Measurements from ENCODE around the gene ZNF764. TPM values are rescaled to one million over a fixed set of nuclear protein-coding genes. Genes with fewer than 3 reads are reported as not detected.
A peak's percentile ranks its signal among the peaks of the same experiment; 100 is the strongest.

ZNF764 gene
- total and polyA plus RNA-seq, 9 of the 15 experiments (the other 6 are each of a cell fraction or from before 2014, with no cell fraction given), result 0.69 to 10.1 (median 4.1) TPM

GRCh38 chr16:30585022-30585399, 26.8 kb upstream of the ZNF764 start:
- in situ Hi-C loops (cut with MboI) (no loop called here), intact Hi-C loops (cut with micrococcal nuclease) (loop anchor here (1.0 kb wide), 1 partner anchor 27 kb away; the partner anchor contains the start of gene ZNF764)
- Histone ChIP-seq H4K20me1 (replicated peaks; ENCODE audit: control insufficient read depth, insufficient read depth, low read length) (no peaks in the 10 kb centered on the region), H3K79me2 (ENCODE audit: control insufficient read depth, insufficient read depth, low read length) (peaks cover 65% of the 10 kb centered on the region), H2AFZ (ENCODE audit: low read depth, low read length) (peak overlapping the region; percentile 95), H3K9me3 (replicated peaks; ENCODE audit: control insufficient read depth, insufficient read depth, low read depth, low read length) (no peaks in the 10 kb centered on the region), H3K4me2 (ENCODE audit: insufficient read depth, low read length) (peak overlapping the region; percentile 93), H3K36me3 (ENCODE audit: control insufficient read depth, insufficient read depth, low read length) (peaks cover 48% of the 10 kb centered on the region), H3K9me1 (ENCODE audit: control insufficient read depth, insufficient read depth, low read length) (no peaks in the 10 kb centered on the region), H3K27me3 (ENCODE audit: control insufficient read depth in 2 of 2, insufficient read depth in 2 of 2, low read length in 2 of 2) (no peaks in the 10 kb centered on the region), H3K4me1 (replicated peaks in 1 of 2; ENCODE audit: control insufficient read depth in 2 of 2, insufficient read depth in 2 of 2, low read length in 2 of 2) (peaks cover 9 to 40% of the 10 kb centered on the region in 2 experiments; a peak in 4 of 5 replicates), H3K4me3 (peak overlapping the region; percentile 61), H3K27ac (ENCODE audit: extremely low read depth, low read depth, low read length) (peak overlapping the region; percentile 99), H3K9ac (ENCODE audit: insufficient read depth in 1 of 2, low read depth in 2 of 2, low read length in 2 of 2) (peak overlapping the region; percentile 98 to 99)
- POLR2A ChIA-PET, result interaction anchor here (0.6 to 4.2 kb wide), 11 partner anchors 9 to 227 kb away, joined by 3 to 28 read pairs (median 5); partner anchors contain the start of genes DCTPP1, ZNF688 and ZNF689
- no peak for FAIRE-seq
- peak in 3 of 4 experiments; percentile 31 to 56 (median 36) for DNase-seq (ENCODE audit: extremely low read depth in 1 of 4, low spot score in 3 of 4)
- 0% methylated on average over 22 of the region's 23 CpGs for WGBS (ENCODE audit: insufficient coverage, low coverage, missing lambda C conversion rate)
- CTCF ChIA-PET (ENCODE audit: low intra/inter-chr PET ratio), result interaction anchor here (1.1 kb wide), 1 partner anchor 50 kb away, joined by 6 read pairs; no protein-coding TSS in a partner anchor
- ATAC-seq, result peak; percentile 36
- no TSS peak for BruUV-seq (replicated peaks)
- TF ChIP-seq NKRF (IDR thresholded peaks at IDR 0.05; ENCODE audit: borderline replicate concordance) (no peak), KDM4B (IDR thresholded peaks at IDR 0.05; ENCODE audit: borderline replicate concordance in 2 of 2, low read depth in 1 of 2) (0 out of 4 replicates have a peak, but pooled peaks of 1 of the 2 experiments have one; percentile 48), MEIS2 (IDR thresholded peaks at IDR 0.05; ENCODE audit: partially characterized antibody) (no peak), ZKSCAN3 (CRISPR knock-in tag; IDR thresholded peaks at IDR 0.05) (no peak), FOXJ2 (tag; IDR thresholded peaks at IDR 0.05) (peak; percentile 70), NONO (IDR thresholded peaks at IDR 0.05; ENCODE audit: low read depth in 2 of 2, low read length in 1 of 2) (no peak), ZC3H4 (CRISPR knock-in tag; IDR thresholded peaks at IDR 0.05; ENCODE audit: borderline replicate concordance) (no peak), JUNB (CRISPR knock-in tag; conservative IDR thresholded peaks at IDR 0.05) (no peak), BHLHE40 (IDR thresholded peaks at IDR 0.05; ENCODE audit: low read length) (no peak), FOXP4 (CRISPR knock-in tag; IDR thresholded peaks at IDR 0.05; ENCODE audit: borderline replicate concordance) (no peak), TBP (optimal IDR thresholded peaks at IDR 0.05; ENCODE audit: low read depth, low read length) (peak; percentile 28), ARID1B (IDR thresholded peaks at IDR 0.05) (no peak), ZNF140 (CRISPR knock-in tag; IDR thresholded peaks at IDR 0.05) (no peak), ZNF23 (CRISPR knock-in tag; IDR thresholded peaks at IDR 0.05) (no peak), BRF1 (IDR thresholded peaks at IDR 0.05; ENCODE audit: borderline replicate concordance, extremely low read depth, insufficient read length) (no peak), ZBTB7A (IDR thresholded peaks at IDR 0.05; ENCODE audit: borderline replicate concordance, control insufficient read depth, low read depth, low read length) (peak; percentile 22; the same call in 1 of the 2 replicates), NFATC3 (IDR thresholded peaks at IDR 0.05) (no peak), SLC30A9 (CRISPR knock-in tag; IDR thresholded peaks at IDR 0.05) (no peak), ZNF184 (CRISPR knock-in tag; IDR thresholded peaks at IDR 0.05) (no peak), MED1 (CRISPR knock-in tag; IDR thresholded peaks at IDR 0.05; ENCODE audit: borderline replicate concordance) (no peak), ZNF589 (CRISPR knock-in tag; IDR thresholded peaks at IDR 0.05; ENCODE audit: low read depth) (0 out of 2 replicates have a peak, but pooled peaks have one; percentile 15)

Measured in K562 (cell line).